Ramos (cell line): ENCODE measurements around the gene RILPL2.
"Not testable (repeated sequence)": the region's sequence is repeated elsewhere in the genome, so short reads cannot be mapped to it uniquely, and the experiment has no call there.

Experiments used
- in situ Hi-C: fragments of 300-500 bp; cut with MboI; formaldehyde crosslinking; loops from one replicate; pipeline ENCODE4 v1.14.3; 2022; ENCODE audit warnings: low sequenced_read_pairs; ENCODE audit not compliant: unreplicated experiment

Gene RILPL2

DNA sequence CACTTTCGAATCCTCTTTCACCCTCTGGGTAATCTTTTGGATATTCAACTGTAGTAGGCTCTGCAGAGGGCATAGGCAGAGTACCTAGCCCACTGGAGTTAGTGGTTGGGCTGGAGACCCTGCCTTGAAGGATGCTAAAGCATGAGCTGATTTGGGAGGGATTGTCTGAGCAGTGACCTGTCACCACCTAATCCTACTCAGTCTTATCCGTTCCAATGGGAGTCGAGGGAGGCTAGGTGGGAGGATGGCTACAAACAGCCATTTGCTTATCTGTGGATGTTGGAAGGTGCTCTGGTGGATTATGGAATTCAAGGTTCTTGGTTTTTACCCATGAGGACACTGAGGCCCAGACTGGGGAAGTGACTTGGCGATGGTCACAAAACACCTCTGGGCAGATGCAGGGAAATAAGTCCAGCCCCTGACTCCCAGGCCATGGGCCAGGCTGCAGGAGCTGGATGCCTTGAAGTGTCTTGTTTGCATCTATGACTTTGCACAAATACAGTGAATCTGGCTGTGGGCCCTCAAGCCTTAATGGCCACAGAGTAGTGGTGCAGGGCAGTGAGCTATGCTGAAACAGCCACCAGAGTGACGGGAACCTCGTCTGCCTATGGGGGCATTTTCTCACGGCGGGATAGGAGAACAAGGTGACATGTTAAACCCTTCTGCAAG, 48.8 kb downstream of the RILPL2 start:
- in situ Hi-C loops: no loop called here

DNA sequence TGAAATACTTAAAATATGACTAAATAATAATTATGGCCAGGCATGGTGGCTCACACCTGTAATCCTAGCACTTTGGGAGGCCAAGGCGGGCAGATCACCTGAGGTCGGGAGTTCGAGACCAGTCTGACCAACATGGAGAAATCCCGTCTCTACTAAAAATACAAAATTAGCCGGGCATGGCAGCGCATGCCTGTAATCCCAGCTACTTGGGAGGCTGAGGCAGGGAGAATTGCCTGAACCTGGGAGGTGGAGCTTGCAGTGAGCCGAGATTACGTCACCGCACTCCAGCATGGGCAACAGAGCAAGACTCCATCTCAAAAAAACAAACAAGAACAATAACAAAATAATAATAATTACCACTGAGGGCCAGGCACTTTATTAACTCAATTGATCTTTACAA, 50.9 kb downstream of the RILPL2 start:
- in situ Hi-C loops: not testable (repeated sequence)

DNA sequence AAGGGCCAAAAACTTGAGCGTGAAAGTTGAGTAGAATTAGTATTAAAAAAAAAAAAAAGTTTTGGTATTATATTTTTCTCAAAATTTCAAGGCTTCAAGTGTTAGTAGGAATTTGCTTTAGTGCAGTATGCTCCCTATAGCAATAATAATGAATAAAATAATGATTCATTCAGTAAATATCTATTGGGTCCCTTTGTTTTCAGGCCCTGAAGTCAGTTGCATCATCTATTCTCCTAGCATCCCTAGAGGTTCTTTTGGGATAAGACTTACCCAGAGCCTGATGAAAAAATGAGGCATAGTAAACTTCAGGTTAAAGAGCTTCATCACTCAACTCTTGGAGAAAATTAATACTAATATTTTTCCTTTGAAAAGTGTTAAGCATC, 51.5 kb downstream of the RILPL2 start:
- in situ Hi-C loops: no loop called here

DNA sequence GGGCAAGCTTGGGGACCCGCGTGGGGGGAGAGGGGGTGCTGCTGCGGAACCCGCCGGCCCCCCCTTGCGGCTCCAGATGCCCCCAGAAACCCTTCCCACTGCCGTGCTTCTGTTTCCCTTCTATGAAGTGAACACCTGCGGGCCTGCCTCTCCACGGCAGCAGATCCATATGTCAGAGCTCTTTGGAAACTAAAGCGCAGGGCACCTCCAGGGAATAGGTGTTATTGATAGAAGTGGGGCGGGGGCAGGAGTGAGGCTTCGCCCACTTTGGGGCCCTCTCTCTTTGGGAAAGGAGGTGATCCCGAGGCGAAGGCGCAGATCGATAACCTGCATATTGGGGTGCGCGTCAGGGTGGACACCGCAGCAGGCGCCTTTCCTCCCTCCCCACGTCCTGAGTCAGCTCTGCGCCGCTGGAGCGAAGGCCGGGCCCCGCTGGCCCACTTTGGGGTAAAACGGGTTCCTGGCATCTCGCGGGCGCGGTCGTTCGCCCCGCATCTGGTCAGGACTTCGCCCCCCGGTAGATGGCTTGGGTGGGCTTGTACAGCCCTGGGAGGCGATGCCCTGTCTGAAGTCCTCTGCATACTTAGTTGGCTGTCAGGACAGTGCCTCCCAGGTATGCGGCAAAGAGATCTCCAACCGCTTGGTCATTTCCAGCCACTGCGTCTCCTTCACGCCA, 52.0 kb downstream of the RILPL2 start:
- in situ Hi-C loops: no loop called here

DNA sequence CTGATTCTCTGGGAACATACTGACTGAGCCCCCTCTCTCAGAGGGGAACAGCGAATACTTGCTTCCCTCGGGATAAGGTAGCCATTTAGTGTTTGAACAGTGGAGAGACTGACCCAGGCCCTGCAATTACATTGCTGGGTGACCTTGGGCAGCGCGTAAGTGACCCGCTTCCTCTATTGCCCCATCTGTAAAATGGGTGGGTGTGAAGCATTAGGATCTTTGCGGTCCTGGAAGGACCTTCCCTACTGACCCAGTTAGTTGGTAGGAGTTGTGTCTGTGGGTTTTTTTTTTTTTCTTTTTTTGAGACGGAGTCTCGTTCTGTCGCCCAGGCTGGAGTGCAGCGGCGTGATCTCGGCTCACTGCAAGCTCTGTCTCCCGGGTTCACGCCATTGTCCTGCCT, 53.8 kb downstream of the RILPL2 start:
- in situ Hi-C loops: no loop called here

DNA sequence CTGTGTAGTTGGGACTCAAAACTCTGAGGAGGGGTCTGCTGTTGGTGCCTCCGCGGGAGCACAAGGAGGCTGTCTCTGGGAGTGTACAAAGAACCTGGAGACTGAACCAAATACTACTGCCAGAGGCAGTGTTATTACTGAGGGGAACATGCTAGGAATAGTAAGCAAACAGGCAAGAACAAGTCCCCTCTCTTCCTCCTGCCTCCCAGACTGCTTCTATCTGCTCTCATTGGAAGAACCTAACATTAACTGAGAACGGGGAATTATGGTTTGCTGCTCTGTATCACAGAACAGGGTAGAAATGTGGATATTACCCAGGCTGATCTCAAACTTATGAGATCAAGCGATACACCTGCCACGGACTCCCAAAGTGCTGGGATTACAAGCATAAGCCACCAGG, 57.1 kb downstream of the RILPL2 start:
- in situ Hi-C loops: no loop called here

DNA sequence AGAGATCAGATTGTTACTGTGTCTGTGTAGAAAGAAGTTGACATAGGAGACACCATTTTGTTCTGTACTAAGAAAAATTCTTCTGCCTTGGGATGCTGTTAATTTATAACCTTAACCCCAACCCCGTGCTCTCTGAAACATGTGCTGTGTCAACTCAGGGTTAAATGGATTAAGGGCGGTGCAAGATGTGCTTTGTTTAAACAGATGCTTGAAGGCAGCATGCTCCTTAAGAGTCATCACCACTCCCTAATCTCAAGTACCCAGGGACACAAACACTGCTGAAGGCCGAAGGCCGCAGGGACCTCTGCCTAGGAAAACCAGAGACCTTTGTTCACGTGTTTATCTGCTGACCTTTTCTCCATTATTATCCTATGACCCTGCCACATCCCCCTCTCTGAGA, 64.1 kb downstream of the RILPL2 start:
- in situ Hi-C loops: not testable (repeated sequence)

DNA sequence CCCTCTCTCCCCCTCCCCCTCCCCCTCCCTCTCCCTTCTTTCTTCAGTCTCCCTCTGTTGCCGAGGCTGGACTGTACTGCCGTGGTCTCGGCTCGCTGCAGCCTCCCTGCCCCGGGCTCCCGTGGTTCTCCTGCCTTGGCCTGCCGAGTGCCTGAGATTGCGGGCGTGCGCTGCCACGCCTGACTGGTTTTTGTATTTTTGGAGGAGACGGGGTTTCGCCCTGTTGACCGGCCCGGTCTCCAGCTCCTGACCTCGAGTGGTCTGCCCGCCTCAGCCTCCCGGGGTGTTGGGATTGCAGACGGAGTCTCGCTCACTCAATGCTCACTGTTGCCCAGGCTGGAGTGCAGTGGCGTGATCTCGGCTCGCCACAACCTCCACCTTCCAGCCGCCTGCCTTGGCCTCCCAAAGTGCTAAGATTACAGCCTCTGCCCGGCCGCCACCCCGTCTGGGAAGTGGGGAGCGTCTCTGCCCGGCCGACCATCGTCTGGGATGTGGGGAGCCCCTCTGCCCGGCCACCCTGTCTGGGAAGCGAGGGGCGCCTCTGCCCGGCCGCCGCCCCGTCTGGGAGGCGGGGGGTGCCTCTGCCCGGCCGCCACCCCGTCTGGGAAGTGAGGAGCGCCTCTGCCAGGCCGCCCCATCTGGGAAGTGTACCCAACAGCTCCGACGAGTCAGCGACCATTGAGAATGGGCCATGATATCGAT, 64.7 kb downstream of the RILPL2 start:
- in situ Hi-C loops: not testable (repeated sequence)

DNA sequence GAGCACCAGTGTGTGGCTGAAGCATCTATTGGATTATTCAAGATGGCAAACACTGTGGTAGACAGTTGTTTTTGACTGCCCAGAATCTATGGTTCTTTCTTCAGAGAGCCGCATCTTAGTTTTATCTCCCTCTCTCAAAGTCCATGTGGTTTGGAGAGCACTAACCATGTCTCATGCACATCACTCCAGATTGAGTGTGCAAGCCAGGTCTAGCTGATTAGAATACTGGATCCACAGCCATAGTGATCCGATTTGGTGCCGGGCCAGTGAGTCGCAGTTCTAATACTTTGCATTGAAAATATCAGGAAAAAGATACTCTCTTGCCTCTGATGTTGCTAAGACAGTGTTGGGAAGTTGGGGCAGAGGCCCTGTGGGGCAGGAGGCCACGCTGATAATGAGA, 67.3 kb downstream of the RILPL2 start:
- in situ Hi-C loops: no loop called here

DNA sequence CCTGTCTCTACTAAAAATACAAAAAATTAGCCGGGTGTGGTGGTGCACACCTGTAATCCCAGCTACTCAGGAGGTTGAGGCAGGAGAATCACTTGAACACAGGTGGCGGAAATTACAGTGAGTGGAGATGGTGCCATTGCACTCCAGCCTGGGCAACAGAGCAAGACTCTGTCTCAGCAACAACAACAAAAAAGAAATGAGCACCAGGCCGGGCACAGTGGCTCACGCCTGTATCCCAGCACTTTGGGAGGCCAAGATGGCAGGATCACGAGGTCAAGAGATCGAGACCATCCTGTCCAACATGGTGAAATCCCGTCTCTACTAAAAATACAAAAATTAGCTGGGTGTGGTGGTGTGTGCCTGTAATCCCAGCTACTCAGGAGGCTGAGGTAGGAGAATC, 68.1 kb downstream of the RILPL2 start:
- in situ Hi-C loops: not testable (repeated sequence)

DNA sequence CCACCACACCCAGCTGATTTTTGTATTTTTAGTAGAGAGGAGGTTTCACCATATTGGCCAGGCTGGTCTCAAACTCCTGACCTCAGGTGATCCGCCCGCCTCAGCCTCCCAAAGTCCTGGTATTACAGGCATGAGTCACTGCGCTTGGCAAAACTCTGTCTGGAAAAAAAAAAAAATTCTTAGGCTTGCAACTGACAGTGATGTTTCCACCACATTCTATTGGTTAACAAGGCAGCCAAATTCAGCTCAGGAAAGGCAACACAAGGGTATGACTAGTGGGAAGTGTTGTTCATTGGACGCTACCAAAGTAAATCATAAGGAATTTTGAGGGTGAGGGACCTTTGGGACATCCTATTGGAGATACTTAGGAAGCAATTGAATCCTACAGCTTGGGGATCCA, 69.0 kb downstream of the RILPL2 start:
- in situ Hi-C loops: no loop called here
